Lung microvascular endothelial cell (primary cell): ENCODE measurements around the gene TTI1. TPM values are rescaled to one million over a fixed set of nuclear protein-coding genes. Genes with fewer than 3 reads are reported as not detected.

Experiments used
- DNase-seq, 2 donors: peaks; one replicate each; pipeline versions ENCODE4 v3.0.0 to v3.0.0-alpha.2; 2010; ENCODE audit warnings: low read depth in 2 of 2
- total RNA-seq: library from RNA; depleted of rRNA; stranded (reverse); fragments of >200 nt; gene quantifications from 2 replicates; pipeline ENCODE4 v1.2.1, GENCODE V29; 2014

Gene TTI1
- total RNA-seq, 1 donor from 2014 or later: 14.7 TPM

GRCh38 chr20:37989601-37990295, 43.5 kb downstream of the TTI1 start:
- DNase-seq: peak; percentile 20 to 68

GRCh38 chr20:37988306-37988954, 44.8 kb downstream of the TTI1 start:
- no peak for DNase-seq

- no peak for DNase-seq
Observed at GRCh38 chr20:37987602-37988290, 45.5 kb downstream of the TTI1 start.

- no peak for DNase-seq
Observed at GRCh38 chr20:37986873-37987601, 46.2 kb downstream of the TTI1 start.

GRCh38 chr20:37986044-37986858, 47.0 kb downstream of the TTI1 start:
- DNase-seq: no peak

- DNase-seq: no peak
Observed at GRCh38 chr20:37984018-37984785, 49.1 kb downstream of the TTI1 start.

GRCh38 chr20:37983286-37983685, 50.0 kb downstream of the TTI1 start:
- no peak for DNase-seq

- no peak for DNase-seq
Observed at GRCh38 chr20:37981568-37981967, 51.7 kb downstream of the TTI1 start.

- no peak for DNase-seq
Observed at GRCh38 chr20:37980876-37981275, 52.4 kb downstream of the TTI1 start.

- no peak for DNase-seq
Observed at GRCh38 chr20:37980383-37980782, 52.9 kb downstream of the TTI1 start.

GRCh38 chr20:37979021-37979985, 54.0 kb downstream of the TTI1 start:
- no peak for DNase-seq

GRCh38 chr20:37977786-37978185, 55.5 kb downstream of the TTI1 start:
- no peak for DNase-seq

- DNase-seq: no peak
Observed at GRCh38 chr20:37977338-37977737, 55.9 kb downstream of the TTI1 start.

- no peak for DNase-seq
Observed at GRCh38 chr20:37976887-37977286, 56.4 kb downstream of the TTI1 start.

GRCh38 chr20:37973059-37973910, 60.0 kb downstream of the TTI1 start:
- DNase-seq: no peak

- DNase-seq: no peak
Observed at GRCh38 chr20:37972256-37973058, 60.8 kb downstream of the TTI1 start.

- no peak for DNase-seq
Observed at GRCh38 chr20:37971561-37972127, 61.6 kb downstream of the TTI1 start.
